NCI-H2171 treated with DMSO at 0.1 percent for 48 hours (cell line): ENCODE data around the gene BICDL2.

Source experiments
- DNase-seq: peaks from one replicate; lab custom pipeline; 2025; lab: John Stamatoyannopoulos, UW

The BICDL2 gene

GRCh38 chr16:3025032-3026002, 11.4 kb downstream of the BICDL2 start:
- no peak for DNase-seq

DNA sequence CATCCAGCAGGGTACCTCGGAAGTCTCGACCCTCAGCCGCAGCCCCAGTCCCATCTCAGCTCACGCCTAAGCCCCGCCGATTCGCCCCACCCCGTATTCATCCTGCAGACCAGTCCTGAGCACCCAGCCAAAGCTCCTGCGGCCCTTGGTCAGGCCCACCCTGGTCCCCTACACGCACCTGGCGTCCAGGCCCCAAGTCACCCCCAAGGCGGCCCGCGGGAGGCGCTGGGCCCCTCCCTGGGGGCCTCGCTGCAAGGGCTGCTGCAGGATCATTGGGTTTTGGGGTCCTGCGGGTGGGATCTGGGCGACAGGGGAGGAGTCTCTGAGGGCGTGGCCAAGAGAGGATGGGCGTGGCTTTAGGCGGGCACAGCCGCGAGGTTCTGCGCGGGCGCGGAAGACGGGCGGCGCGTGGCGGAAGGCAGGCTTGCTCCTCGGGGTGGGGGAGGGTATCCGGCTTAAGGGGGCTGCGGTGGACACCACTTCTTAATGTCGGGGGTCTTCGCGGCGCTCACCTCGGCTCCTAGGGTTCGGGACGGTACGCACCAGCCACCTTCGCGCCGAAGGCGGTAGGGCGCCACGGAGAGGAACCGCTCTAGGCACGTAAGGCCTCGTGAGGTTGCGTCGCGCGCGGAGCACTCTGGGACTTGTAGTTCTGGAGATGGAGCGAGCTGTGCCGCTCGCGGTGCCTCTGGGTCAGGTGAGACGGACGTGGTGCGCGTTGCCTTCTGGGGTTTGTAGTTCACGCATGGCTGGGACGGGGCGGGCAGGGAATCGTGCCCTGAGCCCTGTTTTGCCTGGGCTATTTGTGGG, 12.9 kb downstream of the BICDL2 start, which contains the start of the genes HCFC1R1 and THOC6:
Gene HCFC1R1 (minus strand): TSS at position 274 of the 810 bp plus-strand sequence. CDS start 1 bp downstream, at position 273.
Gene THOC6 (plus strand): TSS at position 367 of the 810 bp plus-strand sequence. CDS start 292 bp downstream, at position 659.
- peak; percentile 98 for DNase-seq

DNA sequence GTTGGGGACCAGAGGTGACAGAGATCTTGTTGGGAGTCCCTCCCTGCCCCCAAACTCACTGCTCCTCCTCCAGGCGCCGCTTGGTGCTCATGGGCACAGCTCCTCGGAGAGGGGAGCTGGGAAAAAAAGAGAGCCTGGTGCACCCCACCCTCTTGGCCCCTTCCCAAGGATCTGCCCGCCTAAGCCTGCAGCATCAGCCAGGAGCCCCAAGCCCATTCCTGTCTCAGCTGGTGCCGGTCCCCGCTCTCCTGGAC, 13.4 kb downstream of the BICDL2 start:
- peak; percentile 80 for DNase-seq

DNA sequence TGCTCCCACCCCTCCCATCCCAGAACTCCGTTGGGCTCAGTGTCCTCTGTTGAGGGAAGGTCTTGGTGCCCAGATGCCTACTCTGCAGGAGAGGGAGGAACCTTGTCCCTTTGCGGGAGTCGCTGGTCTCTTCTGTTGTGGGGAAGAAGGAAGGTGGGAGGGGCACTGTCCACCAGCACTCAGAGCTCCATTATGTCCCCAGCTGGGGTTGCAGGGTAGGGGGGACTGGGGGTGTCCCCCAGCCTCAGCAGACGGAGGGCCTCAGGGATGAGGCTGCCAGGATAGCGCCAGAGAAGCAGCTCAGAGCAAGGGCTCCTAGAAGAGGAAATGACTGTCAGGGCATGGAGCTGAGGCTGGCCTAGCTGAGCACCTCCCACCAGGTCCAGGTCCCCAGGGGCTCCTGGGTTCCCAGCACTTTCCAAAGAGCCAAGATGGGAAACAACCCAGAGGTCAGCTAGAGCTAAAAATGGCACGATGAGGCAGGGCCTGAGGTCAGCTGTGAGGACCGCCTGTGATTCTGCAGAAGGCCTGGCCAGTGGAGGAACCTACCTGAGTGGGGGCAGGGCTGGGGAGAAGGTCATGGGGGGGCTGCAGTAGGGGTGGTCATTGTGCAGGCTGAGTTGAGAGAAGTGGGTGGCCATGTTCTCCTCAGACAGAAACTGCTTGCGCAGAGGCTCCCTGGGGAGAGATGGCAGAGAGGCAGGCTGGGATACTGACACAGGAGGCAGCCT, 13.9 kb downstream of the BICDL2 start:
- peak; percentile 14 for DNase-seq

- DNase-seq: peak; percentile 32
Observed at GRCh38 chr16:3022208-3022683, 14.5 kb downstream of the BICDL2 start.

- DNase-seq: peak; percentile 67
Observed at GRCh38 chr16:3021449-3022207, 15.1 kb downstream of the BICDL2 start.

- no peak for DNase-seq
Observed at GRCh38 chr16:3020604-3021448, 15.9 kb downstream of the BICDL2 start.

GRCh38 chr16:3020247-3020603, 16.5 kb downstream of the BICDL2 start, which contains the start of gene TNFRSF12A:
TNFRSF12A (plus strand) TSS chr16:3020368; CDS start chr16:3020398, 30 bp downstream.
- DNase-seq: peak; percentile 64

DNA sequence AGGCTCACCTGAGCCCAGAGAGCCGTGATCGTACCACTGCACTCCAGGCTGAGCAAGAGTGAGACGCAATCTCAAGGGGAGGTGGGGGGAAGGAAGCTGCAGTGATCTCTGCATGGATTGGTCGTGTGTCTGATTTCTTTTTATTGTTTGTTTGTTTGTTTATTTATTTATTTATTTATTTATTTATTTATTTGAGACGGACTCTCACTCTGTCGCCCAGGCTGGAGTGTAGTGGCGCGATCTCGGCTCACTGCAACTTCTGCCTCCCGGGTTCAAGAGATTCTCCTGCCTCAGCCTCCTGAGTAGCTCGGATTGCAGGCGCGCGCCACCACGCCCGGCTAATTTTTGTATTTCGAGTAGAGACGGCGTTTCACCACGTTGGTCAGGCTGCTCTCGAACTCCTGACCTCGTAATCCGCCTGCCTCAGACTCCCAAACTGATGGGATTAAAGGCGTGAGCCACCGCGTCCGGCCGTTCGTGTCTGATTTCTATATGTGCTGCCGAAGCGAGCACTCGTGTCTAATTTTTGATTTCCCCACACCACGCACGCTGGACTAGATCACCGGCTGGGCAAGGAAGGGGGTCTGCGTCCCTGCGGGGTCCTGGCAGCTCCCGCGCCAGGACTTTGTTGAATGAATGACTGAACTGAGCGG, 17.0 kb downstream of the BICDL2 start:
- no peak for DNase-seq

DNA sequence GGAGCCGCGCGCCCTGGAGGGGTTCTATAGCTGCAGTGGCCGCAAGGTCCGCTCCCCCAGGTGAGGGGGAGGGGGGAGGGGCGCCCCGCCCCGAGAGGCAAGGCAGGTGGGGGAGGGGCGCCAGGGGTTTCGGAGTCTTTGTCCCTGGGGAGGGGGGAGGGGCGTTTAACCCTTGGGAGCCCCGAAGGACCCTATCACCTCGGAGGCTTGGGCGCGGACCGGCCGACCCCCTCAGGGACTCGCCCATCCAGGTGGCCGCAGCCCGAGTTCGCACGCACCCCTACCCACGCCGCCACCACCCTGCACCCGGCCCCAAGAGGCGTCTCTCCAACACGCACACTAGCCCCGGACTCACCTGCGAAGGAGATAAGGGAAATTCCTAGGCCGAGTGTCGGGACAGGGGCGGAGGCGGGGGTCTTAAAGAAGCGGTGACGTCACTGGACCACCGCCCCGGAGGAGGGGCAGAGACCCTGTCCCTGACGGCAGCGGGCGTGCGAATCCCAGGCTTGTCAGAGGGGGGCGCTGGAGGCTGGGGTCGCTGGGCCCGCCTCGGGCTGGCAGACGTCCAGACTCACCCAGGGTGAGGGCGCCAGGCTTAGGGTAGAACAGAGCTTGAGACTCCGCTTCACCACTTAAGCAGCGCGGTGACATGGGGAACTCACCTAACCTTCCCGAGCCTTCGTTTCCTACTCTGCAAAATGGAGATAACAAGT, 18.8 kb downstream of the BICDL2 start, which contains the start of gene CLDN6:
Gene CLDN6 (minus strand): TSS at position 390 of the 713 bp plus-strand sequence. CDS start 2,162 bp downstream, outside the sequence.
- no peak for DNase-seq

DNA sequence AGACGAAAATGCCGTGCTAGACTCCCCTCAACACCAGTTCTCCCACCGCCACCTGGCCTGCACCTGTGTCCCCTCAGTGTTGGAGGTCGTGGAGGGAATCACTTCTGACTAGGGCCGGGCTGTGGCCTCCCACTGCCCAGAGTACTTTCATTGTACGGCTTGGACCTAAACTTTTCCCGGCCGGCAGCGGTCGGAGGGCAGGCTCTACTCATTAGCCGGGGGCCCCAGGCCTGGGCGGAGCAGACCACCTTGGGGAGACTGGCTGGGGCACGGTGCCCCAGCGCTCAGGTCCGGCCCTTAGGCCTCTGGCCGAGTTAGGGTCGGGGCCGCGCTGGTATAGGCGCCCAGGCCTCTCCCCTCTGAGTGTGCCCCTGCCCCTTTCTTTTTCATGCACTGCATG, 19.4 kb downstream of the BICDL2 start:
- DNase-seq: no peak

DNA sequence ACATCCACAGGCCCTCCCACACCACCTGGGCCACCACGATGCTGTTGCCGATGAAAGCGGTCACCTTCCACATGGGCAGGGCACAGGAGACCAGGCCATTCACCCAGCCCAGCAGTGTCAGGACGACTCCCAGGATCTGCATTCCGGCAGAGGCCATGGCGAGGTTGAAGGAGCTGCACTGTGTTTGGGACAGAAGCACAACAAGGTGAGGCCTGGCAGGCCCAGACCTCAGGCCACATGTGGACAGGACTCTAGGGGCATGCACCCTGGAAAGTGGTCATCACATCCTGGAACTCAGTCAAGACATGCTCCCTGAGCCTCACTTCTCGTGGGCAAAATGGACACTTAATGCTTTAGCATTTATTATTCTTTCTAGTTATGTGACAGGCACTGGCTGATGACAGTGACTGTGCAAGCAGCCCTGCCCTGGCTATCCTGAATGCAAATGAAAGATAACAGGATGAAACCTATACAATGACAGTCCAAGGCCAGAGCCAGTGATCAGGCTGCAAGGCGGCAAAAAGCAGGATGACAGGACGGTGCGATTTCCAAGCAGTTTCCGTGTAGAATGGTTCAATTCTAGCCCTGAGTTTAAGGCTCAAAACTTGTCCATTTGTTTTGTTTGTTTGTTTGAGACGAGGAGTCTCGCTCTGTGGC, 20.8 kb downstream of the BICDL2 start:
- no peak for DNase-seq

- no peak for DNase-seq
Observed at GRCh38 chr16:3014971-3015370, 21.8 kb downstream of the BICDL2 start.

GRCh38 chr16:3013998-3014690, 22.6 kb downstream of the BICDL2 start:
- no peak for DNase-seq

- no peak for DNase-seq
Observed at GRCh38 chr16:3013491-3013951, 23.2 kb downstream of the BICDL2 start.

DNA sequence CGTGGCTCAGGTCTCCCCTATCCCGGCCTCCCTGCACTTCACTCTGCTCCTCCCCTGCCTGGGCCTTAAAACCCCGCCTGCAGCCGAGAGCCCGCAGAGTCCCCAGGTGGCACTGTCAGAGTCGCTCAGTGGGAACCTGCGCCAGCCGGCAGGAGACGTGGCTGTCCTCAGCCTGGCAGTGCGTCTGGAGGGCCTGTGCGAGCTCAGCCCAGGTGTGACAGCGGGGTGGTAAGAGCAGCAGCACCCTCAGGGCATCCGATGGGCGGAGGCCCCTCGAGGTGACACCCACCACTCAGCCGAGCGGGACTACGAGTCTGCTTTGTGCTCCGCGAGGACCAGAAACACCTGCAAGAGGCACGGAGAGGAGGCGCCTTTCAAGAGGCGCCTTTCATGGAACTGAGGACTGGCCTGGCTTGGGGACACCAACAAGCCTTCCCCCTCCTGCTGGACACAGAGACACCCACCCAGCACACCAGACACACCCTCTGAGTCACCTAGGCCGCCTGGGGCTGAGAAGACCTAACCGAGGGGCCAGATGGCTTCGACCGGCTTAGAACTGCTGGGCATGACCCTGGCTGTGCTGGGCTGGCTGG, 23.8 kb downstream of the BICDL2 start, which contains the start of gene CLDN9:
Gene CLDN9 (plus strand): TSS at position 96 of the 593 bp plus-strand sequence. CDS start 440 bp downstream, at position 536.
- peak; percentile 94 for DNase-seq

- peak; percentile 98 for DNase-seq
Observed at GRCh38 chr16:3012246-3012645, 24.5 kb downstream of the BICDL2 start.
